Stimulated activated naive CD8-positive, alpha-beta T cell treated with anti-CD3 and anti-CD28 coated beads, Interleukin-15, Interleukin-2, amounts not matched to agents 100 U/mL and 50 U/mL, for 24 hours (primary cell): ENCODE measurements around the gene MST1R.
A peak's percentile ranks its signal among the peaks of the same experiment; 100 is the strongest.

Experiments
- ATAC-seq: fragments of 150-1000 bp; cut with Tn5 transposase; one replicate; pipeline ENCODE4 v1.10.0; 2021
- DNase-seq: peaks from one replicate; pipeline ENCODE4 v3.0.0; 2021

Gene MST1R

DNA sequence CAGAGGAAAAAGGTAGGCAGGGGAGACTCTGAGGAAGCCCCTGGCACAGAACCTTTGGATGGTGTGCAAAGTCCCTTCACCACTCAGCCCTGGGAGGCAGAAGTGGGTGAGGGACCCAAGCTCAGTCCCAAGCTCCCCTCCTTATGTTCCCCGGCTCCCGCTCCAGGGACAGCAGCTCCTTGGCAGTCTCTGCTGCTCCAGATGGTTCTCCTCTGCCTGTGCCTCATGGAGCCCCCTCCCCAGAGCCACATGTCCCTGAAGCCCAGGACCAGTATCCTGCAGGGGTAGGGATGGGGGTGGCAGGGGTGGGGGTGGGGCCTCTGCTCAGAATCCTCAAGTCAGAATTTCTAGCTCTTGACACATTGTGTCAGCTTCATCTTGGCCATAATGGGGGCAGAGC is 26.0 kb downstream of the MST1R start:
- ATAC-seq (no peak), DNase-seq (no peak)

DNA sequence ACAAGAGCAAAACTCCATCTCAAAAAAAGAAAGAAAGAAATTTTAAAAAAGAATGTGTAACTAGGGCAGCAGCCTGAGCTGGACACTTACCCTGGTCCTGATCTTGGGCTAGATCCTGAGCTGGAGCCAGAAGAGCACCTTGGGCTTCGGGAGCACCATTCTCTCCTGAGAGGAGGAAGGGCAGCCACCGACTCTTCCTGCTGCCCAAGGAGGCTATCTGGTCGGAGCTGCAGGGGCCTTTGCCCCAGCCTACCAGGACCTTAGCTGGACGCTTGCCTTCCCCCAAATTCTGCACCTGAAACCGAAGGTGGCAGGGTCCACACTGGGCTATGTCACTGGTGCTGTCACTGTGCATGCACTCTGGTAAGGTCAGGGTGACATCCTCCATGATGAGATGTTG is 27.1 kb downstream of the MST1R start:
- no peak for DNase-seq
- no peak for ATAC-seq

DNA sequence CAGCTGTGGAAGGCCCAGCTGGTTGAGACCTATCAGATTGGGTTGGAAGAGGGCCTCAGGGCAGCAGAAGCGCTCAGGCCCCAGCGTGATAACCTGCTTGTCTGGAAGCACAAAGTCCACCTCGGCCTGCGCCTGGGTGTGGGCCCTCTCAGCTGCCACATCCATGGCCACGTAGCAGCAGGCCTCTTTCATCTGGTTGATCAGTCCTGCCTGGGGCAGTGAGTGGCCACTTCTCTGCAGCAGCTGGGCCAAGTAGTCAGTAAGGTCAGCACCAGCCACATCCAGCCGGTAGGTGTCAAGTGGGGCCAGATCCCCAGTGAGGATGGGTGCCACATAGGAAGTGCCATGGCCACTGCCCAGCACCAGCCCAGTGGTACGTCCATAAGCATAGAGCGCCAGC is 30.1 kb downstream of the MST1R start:
- ATAC-seq (no peak), DNase-seq (no peak)

DNA sequence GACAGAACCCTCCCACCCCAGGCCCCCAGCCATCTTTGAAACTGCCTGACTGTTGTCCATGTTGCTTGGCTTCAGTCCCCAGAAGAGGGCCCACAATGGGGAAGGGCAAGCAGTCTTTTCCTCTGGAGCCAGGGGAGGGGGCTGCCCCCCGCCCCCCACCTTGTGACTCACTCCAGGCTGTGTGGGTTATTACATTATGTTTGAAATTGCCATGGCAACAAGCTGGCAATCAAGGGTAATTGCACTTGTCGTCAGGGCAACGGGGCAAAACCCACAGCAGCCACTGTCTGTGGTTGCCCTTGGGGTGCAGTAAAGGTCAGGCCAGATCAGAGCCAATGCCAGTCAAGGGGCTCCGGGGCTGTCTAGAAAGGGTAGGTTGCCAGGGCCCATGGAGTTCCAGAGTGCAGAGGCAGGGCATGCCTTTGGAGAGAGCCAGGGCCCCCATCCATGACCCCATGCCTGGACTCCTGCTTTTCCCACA is 30.8 kb downstream of the MST1R start:
- ATAC-seq (peak; percentile 70), DNase-seq (peak; percentile 56)

DNA sequence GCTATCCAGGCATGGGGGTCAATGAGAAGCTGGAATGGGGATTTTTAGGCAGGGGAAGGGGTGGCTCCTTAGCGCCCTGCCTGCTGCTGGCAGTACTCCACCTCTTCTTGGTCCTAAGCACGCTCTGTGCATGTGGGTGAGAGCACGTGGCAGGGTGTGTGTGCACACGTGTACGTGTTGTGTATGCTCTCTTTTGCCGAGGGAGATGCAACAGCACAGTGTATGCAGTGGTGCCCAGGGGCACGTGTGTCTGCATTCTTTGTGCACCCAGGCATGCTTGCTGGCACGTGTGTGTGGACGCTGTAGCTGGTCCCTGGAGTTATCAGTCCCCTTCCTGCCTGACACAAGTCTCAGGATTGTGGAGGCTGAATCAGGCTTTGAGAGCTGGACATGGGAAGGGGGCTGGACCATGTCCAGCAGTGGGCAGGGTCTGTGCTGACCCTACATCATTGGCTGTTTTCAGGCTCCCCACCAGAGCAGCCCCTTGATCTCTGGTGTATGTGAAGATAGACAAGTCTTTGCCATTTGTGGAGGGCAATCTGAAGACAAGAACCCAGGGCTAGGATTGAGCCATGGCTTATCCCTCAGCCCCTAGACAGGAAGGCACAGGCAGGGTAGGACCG is 32.0 kb downstream of the MST1R start:
- ATAC-seq (no peak), DNase-seq (no peak)

DNA sequence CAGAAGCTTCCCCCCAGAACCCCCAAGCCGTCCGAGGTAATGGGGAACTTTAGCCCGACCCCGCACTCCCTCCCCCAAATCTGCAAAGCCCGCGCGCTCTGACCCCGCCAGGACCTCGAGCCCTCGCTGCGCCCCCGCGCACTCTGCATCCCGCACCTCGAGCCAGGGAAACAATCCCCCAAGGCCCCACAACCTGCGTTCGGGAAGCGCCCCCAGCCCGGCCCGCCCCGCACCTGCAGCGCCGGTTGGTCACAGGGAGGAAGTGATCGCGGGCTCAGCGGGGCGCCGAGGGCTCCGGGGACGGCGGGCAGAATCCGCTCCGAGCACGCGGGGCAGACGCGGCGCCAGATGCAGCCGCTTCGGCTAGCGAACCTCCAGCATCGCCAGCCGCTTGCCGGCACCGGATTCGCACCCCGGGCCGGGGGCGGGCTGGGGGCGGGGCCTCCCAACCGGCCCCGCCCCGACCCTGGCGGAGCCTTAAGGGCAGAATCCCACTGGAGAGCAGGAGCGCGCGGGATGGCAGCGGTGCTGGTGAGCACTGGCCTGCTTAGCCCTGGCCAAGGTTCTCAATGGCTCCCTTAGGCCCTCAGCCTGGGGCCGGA is 34.0 kb downstream of the MST1R start, which contains the start of gene CAMKV:
Gene CAMKV (minus strand): TSS at position 382 of the 602 bp plus-strand sequence. CDS start 7,518 bp downstream, outside the sequence.
- DNase-seq (peak; percentile 52), ATAC-seq (no peak)

DNA sequence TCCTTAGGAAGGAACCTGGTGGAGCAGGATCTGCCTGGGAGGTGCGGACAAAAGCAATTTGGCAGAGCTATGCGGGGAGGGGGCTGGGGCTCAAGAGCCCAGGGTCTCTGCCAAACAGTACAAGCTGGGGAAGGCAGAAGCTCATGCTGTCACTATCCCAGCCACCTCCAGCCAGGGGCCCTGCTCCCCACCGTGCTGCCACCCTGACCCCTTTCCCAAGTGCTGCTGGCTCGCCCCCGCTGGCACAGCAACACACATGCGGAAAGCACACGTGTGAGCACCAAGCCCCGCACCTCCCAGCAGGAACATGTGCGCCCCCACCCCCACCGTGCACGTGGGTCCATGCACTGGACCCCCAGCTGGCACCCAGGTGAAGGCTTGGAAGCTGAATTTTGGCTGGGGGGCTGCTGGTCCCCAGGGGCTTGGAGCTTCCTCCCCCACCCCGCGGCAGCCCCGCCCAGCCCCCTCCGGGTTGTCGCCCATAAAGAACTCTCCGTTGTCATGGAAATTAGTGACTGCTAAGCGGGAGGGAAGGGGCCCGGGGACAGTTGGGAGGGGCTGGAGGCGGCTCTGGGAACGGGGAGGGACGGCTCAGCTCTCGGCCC is 34.7 kb downstream of the MST1R start:
- DNase-seq (no peak), ATAC-seq (no peak)

DNA sequence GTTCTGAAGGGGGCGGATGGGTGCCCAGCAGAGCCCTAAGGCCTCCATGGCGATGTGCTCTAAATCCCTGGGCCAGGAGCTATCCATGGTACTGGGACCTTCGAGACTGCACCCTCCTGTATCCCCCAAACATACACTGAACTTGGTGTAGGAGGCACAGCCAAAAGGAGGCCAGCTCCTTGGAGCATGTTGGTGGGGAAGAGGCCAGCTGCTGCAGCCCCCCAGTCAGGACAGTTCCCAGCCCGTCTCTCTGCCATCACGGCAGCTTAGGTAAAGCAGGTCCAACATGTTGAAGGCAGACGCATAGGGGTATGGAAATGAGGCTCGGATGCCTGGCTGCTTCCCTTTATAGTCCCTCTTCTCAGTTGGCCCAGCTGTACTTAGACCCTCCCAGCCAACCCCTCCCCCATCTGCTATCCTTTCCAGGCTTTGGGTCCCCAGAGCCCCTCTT is 35.8 kb downstream of the MST1R start:
- DNase-seq (peak; percentile 33), ATAC-seq (no peak)

DNA sequence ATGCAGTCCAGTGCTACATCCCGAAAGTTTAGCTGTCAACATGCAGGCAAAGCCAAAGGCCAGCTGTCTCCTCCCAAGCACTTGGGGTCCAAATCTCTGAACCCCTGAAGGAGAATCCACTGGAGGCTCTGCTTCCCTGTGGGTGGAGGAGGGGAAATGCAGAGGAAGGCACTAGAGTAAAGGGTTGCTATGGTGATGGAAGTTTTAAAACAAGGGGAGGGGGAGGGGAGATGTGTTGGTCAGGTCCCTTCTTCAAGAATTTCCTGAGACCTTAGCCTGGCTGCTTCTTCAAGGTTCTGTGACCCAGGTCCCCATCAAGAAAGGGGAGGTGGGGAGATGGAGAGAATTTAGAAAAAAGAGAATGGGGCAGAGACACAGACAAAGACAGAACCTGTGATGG is 36.3 kb downstream of the MST1R start:
- ATAC-seq (no peak), DNase-seq (no peak)

DNA sequence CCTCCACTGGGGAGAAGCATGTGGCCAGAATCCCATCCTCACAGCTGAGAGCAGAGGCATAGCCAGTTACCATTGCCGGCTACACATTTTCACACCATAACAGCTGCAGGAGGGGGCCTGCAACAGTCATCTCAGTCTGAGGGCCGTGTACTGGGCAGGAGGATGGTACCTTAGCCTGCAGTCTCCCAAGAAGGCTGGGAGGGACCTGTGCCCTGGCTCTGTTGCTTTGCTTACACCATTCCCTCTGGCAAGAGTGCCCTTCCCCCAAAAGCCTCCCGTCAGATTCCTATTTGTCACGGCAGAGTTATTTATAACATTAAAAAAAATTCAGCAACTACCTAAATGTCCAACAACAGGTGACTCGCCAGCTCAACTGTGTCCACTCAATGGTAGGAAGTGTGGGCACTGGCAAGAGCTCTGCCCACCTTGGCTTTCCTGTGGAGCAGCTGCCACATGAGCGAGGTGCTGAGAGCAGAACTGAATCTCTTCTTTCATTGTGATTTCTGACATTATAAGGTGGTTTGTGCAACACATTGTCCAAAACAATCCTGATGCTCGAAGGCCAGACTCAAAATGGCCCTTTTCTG is 38.4 kb downstream of the MST1R start:
- no peak for ATAC-seq

DNA sequence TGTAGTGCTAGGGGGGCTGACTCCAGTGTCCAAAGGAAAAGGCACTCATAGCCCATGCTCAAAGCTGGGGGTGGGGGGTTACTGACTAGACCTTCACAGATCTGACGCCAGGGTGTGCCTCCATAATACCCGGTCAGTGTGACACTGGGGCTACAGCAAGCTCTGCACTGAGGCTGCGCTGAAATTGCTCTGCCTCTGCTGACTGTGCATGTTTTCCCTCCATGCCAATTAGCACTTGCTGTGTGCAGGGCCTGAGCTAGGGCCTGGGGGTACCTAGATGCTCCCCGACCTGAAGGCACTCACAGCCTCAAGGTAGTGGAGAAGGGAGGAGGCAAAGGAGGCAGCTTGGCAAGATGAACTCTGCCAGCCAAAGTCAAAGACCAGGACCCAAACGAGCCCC is 39.2 kb downstream of the MST1R start:
- no peak for ATAC-seq
- no peak for DNase-seq

More for the DNA sequence above, 38.4 kb downstream of the MST1R start:
- DNase-seq = no peak

DNA sequence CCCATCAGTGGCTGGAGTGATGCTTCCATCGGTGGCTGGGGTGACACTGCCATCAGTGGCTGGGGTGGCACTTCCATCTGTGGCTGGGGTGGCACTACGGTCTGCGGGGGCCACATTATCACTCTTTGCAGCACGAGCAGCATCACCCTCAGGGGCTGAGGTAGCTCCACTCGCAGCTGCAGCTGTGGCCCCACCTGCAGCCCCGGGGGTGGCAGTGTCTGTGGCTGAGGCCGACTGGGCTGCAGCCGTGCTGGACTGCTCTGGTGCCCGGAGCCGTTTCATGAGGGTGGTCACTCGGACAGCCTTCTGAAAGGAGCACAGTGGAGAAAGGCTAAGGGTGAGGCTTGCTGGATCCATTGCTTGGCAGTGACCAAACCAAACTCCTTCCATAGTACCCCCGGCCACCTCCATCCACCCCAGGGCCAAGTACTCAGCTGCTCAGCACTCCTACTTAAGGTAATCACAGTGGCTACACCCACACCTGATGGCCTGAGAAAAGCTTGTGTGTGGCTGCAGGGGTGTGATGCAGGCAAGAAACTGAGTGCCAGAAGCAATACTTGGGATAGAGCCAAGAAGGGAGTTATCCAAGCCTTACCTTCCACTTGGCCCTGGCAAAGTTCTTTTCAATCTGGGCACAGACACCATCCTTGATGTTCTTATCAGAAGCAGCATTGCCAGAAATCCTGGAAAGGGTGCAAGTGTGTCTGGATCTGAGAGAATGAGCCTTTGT is 43.9 kb downstream of the MST1R start:
- ATAC-seq = no peak
- no peak for DNase-seq

DNA sequence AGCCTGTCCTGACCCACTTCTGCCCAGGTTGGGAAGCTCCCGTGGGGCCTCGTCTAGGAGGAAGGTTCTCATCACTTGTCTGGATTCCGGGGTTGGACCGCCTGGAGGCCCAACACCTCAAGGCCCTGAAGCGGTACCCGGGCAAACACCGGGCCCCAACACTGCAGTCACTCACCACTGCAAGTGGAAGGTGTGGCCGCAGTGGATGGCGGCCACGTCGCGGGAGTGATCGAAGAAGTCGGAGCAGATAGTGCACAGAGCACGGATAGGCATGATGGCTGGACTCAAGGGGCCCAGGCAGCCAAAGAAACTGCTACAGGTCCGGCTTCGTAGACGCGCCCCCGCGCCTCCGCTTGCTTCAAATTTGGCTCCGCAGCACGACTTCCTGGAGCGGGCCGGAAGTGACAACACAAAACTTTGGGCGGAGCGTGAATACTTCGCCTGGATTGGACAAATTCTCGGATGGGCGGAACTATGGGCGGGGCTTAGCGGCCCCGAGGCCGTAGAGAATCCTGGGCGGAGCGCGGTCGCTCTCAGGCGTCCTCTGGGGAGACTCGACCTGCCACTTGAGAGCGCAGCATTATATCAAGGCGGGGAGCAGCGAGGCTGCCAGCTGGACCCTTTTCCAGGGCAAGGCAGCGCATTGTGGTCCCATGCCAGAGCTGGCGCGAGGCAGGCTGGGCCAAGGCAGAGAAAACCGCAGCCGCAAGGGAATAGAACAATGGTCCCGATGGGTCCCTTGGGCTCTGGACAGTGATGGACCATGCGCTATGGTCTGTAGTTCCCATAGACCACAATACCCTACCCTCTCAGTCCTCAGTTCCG is 47.3 kb downstream of the MST1R start, which contains the start of gene TRAIP:
Gene TRAIP (minus strand): TSS at position 384 of the 825 bp plus-strand sequence. CDS start 111 bp downstream, at position 273.
- ATAC-seq = peak; percentile 98
- DNase-seq = peak; percentile 95

DNA sequence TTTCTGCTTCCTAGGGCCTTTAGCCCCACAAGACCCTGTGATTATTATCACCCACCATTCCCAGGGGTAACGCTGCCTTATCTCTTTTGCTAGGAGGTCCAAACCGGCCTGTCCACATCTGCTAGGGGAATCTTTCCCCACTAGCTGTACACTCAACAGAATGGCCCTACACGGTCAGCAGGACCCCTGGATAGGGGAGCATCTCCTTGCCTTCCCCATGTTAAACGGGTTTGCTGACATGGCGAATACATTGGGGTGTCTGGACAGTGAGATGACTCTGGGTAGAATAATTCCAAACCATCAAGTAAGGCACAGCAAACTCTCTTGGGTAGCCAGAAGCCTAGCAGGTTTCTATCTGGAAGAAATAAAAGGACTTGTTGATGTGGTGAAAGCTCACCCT is 48.0 kb downstream of the MST1R start:
- DNase-seq = no peak
- no peak for ATAC-seq

DNA sequence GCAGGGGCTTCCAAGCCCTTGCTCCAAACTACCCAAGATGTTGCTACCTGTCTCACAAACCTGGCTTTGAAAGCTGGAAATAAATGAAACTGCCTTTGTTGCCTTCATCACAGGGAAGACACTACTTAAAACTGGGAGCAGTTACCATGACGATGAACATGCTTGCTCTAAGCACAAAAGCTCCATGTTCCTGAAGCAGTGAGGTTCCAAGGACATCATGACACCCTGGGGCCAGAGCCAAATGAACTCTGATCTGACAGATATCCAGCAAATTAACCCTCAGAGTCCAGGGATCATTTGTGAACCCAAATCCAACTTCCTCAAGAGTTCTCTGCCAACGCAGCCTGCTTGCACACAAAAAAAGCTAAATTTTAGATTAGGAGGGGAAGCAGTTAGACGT is 58.0 kb downstream of the MST1R start:
- ATAC-seq (no peak), DNase-seq (no peak)

DNA sequence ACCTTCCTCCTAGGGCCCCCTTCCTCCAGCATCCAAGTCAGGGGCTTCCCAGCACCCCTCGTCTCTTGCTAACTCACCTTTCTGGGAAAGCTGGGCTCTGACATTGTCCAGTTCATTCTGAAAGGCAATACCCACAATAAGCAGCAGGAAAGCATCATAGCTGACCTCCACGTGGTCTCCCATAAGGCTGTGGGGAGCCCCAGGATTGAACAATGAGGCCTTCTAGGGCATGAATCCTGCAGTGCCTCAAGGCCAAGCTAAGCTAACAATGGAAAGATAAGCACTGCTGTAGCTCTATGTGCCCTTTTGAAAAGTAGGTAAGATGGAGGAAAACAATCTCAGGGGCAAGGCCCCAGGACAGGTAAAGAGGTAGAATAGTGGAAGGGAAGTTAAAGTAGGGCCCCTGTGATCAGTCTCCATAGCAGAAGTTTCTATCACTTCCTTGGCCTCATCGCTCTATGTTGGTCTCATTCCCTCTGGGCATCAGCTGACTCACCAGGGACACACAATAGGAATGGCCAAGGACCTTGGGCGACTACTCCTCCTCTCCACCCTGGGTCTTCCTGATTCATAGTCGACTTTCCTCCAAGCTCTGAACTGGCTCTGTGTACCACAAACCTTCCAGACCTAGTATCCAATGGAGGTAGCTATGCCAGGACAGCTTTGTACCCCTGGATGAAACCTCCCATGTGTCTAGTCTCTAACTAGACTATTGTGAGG is 59.0 kb downstream of the MST1R start:
- ATAC-seq (no peak), DNase-seq (no peak)

DNA sequence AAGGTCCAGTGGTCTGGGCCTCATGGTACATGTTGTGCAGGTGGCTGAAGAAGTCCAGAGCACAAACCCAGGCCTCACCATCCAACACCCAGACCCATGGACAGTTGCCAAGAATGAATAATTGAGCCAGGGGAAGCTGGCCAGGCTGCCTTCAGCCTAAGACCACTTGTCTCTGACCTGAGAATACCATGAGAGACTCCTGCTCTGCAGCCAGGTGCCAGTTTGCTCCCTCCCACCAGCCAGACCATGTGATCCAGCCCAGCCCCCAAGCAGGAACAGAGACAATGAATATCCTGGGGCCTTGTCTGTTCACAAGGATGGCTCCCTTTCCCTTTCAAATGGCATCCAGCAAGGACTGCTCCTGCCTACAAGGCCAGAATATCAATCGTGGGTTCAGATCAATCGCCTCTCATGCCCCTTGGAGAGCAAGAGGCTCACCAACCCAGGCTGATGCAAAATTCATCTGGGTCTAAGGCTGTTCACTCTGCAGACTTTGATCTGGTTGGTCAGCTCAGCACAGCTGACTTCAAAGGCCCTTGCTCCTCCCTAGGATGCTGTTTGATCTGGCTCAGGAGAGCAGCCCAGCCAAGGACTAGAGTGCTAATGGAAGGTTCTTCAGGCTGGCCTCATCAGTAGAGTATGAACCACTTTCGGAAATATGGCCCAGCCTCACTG is 60.7 kb downstream of the MST1R start:
- no peak for ATAC-seq
- DNase-seq = no peak

DNA sequence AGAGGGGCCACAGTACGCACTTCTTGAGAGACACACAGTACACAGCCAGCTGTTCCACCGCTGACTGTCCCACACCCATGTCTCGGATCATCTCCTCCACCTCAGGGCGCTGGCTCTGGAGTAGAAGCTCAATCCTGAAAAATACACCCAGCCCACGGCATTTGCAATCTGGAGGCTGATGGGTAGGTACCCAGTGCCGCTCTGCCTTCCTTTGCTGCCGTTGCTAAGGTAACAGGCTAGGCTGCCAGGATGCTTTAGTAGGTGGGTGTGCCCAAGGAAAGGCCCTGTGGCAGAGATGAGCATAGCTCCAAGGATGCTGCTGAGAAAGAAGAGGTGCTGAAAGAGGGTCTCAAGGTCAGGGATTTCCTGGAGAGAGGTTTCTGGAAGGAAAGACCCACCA is 61.9 kb downstream of the MST1R start:
- DNase-seq = no peak
- no peak for ATAC-seq

DNA sequence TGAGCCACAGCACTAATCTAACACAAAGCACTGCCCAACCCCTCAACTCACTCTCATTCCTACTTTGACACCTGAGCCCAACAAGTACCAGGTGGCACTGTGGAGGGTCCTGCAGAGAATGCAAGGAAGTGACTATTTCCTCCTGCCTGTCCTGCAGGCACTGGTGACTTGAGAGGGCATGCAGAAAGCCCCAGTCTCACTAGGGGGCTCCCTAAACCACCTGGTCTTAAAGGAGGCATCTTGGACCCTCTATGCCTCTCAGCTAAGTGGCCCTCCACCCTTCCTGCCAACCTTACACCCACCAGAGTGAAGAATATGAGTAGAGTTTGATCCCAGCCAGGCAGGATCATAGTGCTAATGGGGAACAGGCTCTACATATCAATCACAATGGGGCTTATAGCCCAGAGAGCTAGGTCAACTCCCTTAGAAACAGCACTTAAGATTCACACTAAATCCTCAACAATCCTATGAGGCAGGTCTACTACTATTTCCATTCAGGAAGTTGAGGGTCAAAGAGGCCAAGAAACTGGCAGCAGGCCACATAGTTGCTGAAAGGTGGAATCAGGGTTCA is 62.5 kb downstream of the MST1R start:
- DNase-seq (peak; percentile 15), ATAC-seq (peak; percentile 45)

DNA sequence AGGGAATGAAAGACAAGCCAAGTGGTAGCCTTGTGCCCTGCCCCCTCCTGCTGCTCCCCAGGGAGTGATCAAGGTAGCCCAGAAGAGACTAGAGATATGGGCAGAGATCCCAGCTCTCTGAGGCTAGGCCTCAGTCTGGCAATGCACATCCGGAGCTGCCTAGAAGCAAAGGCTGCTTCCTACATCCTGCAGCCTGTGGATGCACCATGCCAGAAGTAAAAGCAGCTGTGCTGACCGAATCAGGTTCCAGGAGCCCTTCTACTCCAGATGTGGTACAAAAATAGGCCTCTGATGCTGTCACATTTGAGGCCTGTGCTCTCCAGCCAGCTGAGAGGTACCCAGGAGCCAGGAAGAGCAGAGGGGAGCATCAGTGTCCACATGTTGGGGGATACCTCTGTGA is 63.3 kb downstream of the MST1R start:
- DNase-seq = no peak
- no peak for ATAC-seq
